Thyroid gland (tissue), 4 donors: Measurements from ENCODE around the gene FOXN1. TPM values are rescaled to one million over a fixed set of nuclear protein-coding genes. Genes with fewer than 3 reads are reported as not detected.

Experiments
- DNase-seq, 2 donors: peaks; one replicate each; pipeline ENCODE4 v3.0.0-alpha.2; 2019
- H3K27ac ChIP-seq, 3 donors: fragments of 200-600 bp; sonication (generic); 1 replicate in 2 of 3; 2 replicates in 1 of 3; pipeline ENCODE4 v1.5.1; 2016 to 2019; ENCODE audit warnings: mild to moderate bottlenecking in 1 of 3, moderate library complexity in 1 of 3
- H3K27me3 ChIP-seq: fragments of 200-600 bp; sonication (generic); one replicate; pipeline ENCODE4 v1.5.1; 2019
- H3K36me3 ChIP-seq, 2 donors: fragments of 200-600 bp; sonication (generic); one replicate each; pipeline ENCODE4 v1.5.1; 2016 to 2019
- H3K4me1 ChIP-seq, 2 donors: fragments of 200-600 bp; sonication (generic); one replicate each; pipeline ENCODE4 v1.5.1; 2017 to 2019
- H3K4me3 ChIP-seq, 3 donors: fragments of 200-600 bp; sonication (generic); replicated peaks in 1 of 3; 1 replicate in 2 of 3; 2 replicates in 1 of 3; pipeline ENCODE4 v1.5.1; 2016; ENCODE audit warnings: mild to moderate bottlenecking in 1 of 3
- H3K9me3 ChIP-seq: fragments of 200-600 bp; sonication (generic); one replicate; pipeline ENCODE4 v1.5.1; 2017
- CTCF ChIP-seq, 6 experiments: fragments of 200-600 bp in 3 of 6; fragments of 450-650 bp in 3 of 6; sonication (generic) in 3 of 6; IDR thresholded peaks; one replicate each; pipeline ENCODE4 v1.5.1; 2016 to 2019; ENCODE audit warnings: antibody characterized with exemption in 6 of 6, mild to moderate bottlenecking in 2 of 6, inconsistent platforms in 1 of 6, moderate library complexity in 1 of 6
- POLR2A ChIP-seq, 2 donors: fragments of 450-650 bp; IDR thresholded peaks; one replicate each; pipeline ENCODE4 v1.6.1; 2017; ENCODE audit warnings: antibody characterized with exemption in 2 of 2, mild to moderate bottlenecking in 2 of 2, moderate library complexity in 1 of 2
- WGBS, 2 donors: methylation state at CpG; one replicate each; pipeline ENCODE4 v1.1.5; 2017; 5-methylcytosine and 5-hydroxymethylcytosine counted together
- intact Hi-C: fragments of 100-400 bp; cut with DNase I; formaldehyde crosslinking; loops from one replicate; pipeline ENCODE4 v1.15.1; 2023
- total RNA-seq, 4 donors: library from RNA; depleted of rRNA; stranded (reverse); fragments of >200 nt; gene quantifications; one replicate each; pipeline ENCODE4 v1.2.3, GENCODE V29; 2016

The FOXN1 gene
- total RNA-seq, 4 donors from 2014 or later: 0.34 TPM; not detected in 3

DNA sequence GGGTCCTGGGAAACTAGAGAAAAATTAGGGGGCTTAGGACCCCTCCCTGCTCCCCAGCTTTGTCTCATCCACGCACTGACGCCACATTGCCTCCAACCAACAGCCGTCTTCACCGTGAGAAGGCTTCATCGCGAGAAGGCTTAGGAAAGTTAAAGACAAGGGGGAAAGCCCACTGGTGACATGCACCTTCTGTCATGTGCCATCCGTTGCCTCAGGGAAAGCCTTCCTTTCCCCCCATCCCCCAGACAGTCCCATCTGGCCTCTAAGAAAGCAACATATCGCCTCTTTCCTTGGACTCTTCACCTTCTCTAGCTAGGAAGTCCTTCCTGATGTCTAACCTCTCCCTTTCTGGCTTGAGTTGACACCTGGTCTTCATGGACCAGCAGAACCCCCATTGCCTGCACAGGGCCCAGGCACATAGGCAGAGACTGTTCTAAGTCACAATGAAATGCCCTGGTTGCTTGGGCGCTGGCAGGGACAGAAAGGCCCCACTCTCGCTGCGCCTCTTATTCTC, 2.1 kb downstream of the FOXN1 start:
- no peak overlapping the region for H3K27ac ChIP-seq
- H3K27me3 ChIP-seq: no peaks in the 10 kb centered on the region
- no peaks in the 10 kb centered on the region for H3K9me3 ChIP-seq
- DNase-seq: no peak
- WGBS, 2 donors: 73 to 88% methylated on average over 11 of the region's 11 CpGs
- H3K36me3 ChIP-seq: no peaks in the 10 kb centered on the region
- no peak for TF ChIP-seq POLR2A (IDR thresholded peaks at IDR 0.05)
- no peak for TF ChIP-seq CTCF (IDR thresholded peaks at IDR 0.05)
- peaks cover 0 to 17% of the 10 kb centered on the region in 2 donors for H3K4me1 ChIP-seq
- H3K4me3 ChIP-seq: no peak overlapping the region
- intact Hi-C loops: no loop called here

GRCh38 chr17:28509789-28510188, 3.6 kb downstream of the FOXN1 start:
- peaks cover 6 to 25% of the 10 kb centered on the region in 2 donors for H3K4me1 ChIP-seq
- no peak for DNase-seq
- no peaks in the 10 kb centered on the region for H3K36me3 ChIP-seq
- H3K27me3 ChIP-seq: no peaks in the 10 kb centered on the region
- TF ChIP-seq CTCF (IDR thresholded peaks at IDR 0.05): no peak
- no peak for TF ChIP-seq POLR2A (IDR thresholded peaks at IDR 0.05)
- no peak overlapping the region for H3K4me3 ChIP-seq
- intact Hi-C loops: no loop called here
- 76 to 82% methylated on average over 7 of the region's 7 CpGs for WGBS, 2 donors
- H3K27ac ChIP-seq: no peak overlapping the region
- no peaks in the 10 kb centered on the region for H3K9me3 ChIP-seq

- Histone ChIP-seq H3K9me3 (no peaks in the 10 kb centered on the region), H3K27me3 (no peaks in the 10 kb centered on the region), H3K4me3 (no peak overlapping the region), H3K4me1 (peaks cover 7 to 12% of the 10 kb centered on the region in 2 donors), H3K27ac (no peak overlapping the region), H3K36me3 (no peaks in the 10 kb centered on the region)
- no peak for DNase-seq
- TF ChIP-seq CTCF (IDR thresholded peaks at IDR 0.05): no peak
- intact Hi-C loops: no loop called here
- 80 to 100% methylated on average over 1 to 3 of the region's 3 CpGs for WGBS, 2 donors
These were observed 5.8 kb downstream of the FOXN1 start for GRCh38 chr17:28511858-28512461.

DNA sequence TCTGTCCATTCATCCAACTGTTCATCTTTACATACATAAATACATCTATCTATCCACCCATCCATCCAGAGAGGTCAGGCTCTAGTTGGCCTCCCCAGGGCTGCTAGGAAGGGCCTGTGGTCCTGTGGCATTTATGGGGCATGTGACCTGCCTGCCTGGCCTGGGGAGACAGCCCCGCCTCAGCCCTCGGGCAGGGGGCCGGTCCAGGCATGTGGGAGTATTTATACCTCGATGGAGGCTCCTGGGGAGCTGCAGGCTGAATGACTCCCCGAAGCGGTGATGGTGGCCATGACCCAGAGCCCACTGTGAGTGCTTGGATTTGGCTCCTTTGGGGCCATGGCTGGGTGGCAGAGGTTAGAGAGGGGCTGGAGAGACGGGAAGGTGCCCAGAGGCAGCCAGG, 7.3 kb downstream of the FOXN1 start:
- Histone ChIP-seq H3K9me3 (no peaks in the 10 kb centered on the region), H3K27me3 (no peaks in the 10 kb centered on the region), H3K4me1 (peaks cover 7 to 8% of the 10 kb centered on the region in 2 donors), H3K36me3 (no peaks in the 10 kb centered on the region), H3K27ac (no peak overlapping the region), H3K4me3 (no peak overlapping the region)
- intact Hi-C loops: no loop called here
- DNase-seq: no peak
- WGBS, 2 donors: 72 to 89% methylated on average over 7 of the region's 7 CpGs
- TF ChIP-seq CTCF (IDR thresholded peaks at IDR 0.05): no peak
- no peak for TF ChIP-seq POLR2A (IDR thresholded peaks at IDR 0.05)

GRCh38 chr17:28514561-28515002, 8.4 kb downstream of the FOXN1 start:
- Histone ChIP-seq H3K9me3 (no peaks in the 10 kb centered on the region), H3K36me3 (no peaks in the 10 kb centered on the region), H3K27ac (no peak overlapping the region), H3K4me3 (no peak overlapping the region), H3K27me3 (no peaks in the 10 kb centered on the region), H3K4me1 (peaks cover 7 to 8% of the 10 kb centered on the region in 2 donors)
- no peak for TF ChIP-seq CTCF (IDR thresholded peaks at IDR 0.05)
- TF ChIP-seq POLR2A (IDR thresholded peaks at IDR 0.05): no peak
- 30 to 48% methylated on average over 9 to 13 of the region's 16 CpGs for WGBS, 2 donors
- peak; percentile 26 to 38 for DNase-seq
- intact Hi-C loops: no loop called here
